NCI-H446 (cell line): ENCODE data around the gene ZNF552.
"Not testable (repeated sequence)": the region's sequence is repeated elsewhere in the genome, so short reads cannot be mapped to it uniquely, and the experiment has no call there.

Experiments
- DNase-seq, 2 experiments: peaks; one replicate each; lab custom pipeline; 2025; lab: John Stamatoyannopoulos, UW

The ZNF552 gene

DNA sequence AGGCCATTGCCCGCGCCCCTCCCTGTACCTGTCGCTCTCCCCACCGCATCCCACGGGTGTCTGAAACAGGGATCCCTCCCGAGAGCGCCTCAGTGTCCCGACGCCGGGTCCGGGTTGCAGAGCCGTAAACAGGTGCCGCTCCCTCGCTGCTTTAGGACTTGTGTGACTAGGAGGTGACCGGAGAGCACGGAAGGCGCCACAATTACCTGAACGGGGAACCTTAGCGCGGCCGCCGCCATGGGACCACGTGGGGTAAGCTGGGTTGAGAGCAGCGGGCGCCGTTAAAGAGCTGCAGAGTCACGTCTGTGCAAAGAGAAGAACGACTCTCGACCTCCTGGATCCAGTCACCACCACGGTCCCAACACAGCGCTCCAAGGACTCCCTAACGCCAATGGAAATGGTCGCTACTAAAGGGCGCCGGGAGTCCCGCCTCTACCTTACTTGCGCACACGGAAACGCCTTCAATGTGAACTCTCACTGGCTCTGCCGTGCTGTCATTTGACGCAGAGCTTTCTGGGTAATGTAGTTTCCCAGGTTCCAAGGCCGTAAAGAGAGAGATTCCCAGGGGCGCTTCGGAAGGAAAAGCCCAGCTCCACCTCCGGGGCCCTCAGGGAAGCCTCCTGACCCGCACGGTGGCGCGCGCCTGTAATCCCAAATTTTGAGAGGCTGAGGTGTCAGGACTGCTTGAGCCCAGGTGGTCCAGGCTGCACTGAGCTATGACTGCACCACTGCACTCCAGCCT is at the start of gene ZNF552:
Gene ZNF552 (minus strand): TSS at position 409 of the 742 bp plus-strand sequence. CDS start 170 bp downstream, at position 239.
- DNase-seq: peak; percentile 88 to 94

DNA sequence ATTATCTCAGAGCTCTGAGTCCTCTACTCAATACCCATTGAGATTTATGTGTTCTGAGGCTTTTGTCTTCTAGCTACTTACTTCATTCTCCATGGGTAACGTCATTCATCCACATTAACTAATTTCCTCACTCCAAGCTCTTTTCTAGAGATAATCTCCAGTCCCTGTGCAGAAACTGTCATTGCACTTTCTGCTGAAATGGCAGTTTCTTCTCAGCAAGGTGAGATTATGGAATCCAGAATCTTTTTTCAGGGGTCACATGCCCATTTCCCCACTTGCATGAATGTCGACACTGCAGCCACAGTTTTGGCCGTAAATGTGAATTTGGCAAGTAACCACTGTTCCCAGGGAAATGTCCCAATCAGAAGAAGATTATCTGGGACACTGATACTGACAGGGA is 47.6 kb upstream of the ZNF552 start:
- DNase-seq: not testable (repeated sequence)

DNA sequence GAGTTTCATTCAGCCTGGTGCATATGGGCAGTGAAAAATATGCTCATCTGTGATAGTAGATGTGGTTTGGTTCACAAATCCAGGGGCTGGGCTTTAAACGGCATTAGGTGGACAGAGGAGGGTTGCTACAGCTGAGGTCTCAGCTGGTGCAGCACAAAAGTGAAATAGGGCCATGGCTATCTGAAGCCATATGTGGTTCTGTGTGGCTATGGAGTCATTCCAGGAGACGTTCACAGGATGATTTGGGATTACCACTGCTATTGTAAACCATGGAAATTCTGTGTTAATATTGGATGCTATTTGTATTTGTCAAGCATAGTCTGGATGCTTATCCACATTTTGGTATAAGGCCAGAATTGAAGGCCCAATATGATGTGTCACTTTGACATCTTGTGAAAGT is 39.4 kb upstream of the ZNF552 start:
- not testable (repeated sequence) for DNase-seq

DNA sequence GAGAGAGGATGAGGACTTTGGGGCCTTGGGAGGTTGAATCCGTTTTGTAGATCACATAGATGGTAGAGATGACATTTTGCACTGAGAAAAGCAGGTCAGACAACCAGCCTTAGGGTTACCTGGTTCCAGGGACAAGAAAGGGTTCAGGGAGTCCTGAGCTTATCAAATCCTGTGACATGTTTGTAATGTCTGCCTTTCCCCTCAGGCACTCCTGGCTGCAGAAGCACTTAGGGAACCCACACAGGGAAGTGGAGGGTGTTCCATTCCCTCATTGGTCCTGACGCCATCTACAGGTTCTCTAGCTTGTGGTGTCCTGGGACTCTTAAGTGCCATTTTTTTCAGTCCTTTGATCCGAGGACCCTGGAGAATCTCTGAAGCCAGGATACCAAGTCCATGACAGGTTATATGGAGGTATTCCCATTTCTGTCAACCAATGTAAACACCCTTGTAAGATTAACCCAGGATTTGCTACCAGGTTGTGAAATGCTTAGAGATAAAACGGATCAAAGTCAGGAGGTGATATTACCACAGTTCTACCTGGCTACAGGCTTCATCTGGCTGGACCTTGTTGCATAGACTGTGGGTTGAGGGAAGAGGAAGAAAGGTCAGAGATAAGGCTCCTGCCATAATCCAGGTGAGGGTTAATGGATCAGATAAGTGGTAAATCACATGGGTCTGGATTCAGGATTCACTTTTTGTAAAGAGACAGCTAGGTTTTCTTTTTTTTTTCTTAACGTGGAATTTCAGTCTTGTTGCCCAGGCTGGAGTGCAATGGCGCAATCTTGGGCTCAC is 37.3 kb upstream of the ZNF552 start:
- DNase-seq: not testable (repeated sequence)

DNA sequence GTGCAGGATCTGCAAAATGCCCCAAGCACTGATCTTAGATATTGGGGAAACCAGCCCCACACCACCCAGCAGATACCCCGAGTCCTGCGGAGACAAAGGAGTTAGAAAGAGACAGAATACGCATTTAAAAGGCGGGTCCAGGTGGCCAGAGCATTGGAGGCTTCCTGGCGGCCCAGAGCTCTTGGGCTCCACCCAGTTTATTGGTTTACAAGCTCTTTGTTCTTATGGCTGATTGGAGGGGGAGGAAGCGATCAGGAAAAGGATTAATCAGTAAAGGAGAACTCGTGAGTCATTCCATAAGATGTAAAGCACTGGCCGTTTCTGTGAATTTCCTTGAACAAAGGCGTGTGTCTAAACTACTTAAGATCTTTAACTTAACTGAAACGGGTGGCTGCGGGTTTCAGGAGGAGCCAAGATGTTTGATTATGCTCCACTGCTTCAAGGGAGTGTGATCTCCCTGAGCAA is 35.9 kb upstream of the ZNF552 start:
- no peak for DNase-seq

DNA sequence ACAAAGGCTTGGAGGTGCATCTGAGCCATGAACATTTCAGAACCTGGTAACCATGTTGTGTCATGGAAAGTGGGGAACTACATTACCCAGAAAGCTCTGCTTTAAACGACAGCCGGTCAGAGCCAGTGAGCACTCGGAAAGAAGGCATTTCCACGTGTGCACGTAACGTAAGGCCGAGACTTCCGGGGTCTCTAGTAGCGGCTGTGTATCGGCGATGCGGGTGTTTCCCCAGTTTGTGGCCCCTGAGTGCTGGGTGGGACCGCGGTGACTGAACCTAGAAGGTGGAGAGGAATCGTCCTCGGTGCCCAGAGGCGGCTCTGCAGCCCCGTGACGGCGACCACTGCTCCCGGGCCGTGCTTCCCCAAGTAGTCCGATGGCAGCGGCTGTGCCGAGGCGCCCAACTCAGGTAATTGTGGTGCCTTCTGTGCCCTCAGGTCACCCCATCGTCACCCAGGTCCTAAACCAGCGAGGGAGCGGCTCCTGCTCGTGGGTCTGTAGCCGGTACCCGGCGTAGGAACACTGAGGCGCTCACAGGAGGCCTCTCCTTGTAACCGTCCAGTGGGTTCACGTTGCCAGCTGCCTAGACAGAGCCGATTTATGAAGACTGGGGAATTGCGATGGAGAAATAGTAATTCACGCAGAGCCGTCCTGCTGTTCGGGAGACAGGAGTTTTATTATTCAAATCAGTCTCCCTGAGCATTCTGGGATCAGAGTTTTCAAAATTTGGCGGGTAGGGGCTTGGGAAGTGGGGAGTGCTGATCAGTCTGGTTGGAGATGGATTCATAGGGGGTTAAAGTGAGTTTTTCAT is 35.2 kb upstream of the ZNF552 start, which contains the start of gene ZNF587:
Gene ZNF587 (plus strand): TSS at position 194 of the 808 bp plus-strand sequence. CDS start 180 bp downstream, at position 374.
- peak; percentile 6 to 16 for DNase-seq

DNA sequence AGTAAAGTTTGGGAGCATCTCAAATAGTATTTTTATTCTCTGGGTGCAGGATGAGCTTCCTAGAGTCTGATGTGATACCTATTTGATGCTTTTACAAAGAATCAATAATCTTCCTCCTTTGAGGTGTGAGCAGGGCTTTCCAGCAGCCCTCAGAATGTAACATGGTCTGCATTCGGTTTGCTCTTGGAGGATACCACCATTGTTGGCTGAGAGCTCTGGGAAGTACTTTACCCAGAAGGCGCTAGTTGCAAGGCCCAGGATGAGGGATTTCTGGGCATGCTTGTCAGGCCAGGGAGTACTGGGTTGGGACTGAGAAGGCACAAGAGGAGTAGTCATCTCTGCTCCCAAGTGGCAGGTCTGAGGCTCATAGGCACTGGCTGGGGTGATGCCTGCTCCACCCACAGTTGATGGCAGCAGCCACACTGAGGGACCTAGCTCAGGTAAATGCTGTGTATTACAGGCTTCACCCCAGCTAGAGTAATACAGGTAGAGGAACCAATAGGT is 34.5 kb upstream of the ZNF552 start:
- not testable (repeated sequence) for DNase-seq

DNA sequence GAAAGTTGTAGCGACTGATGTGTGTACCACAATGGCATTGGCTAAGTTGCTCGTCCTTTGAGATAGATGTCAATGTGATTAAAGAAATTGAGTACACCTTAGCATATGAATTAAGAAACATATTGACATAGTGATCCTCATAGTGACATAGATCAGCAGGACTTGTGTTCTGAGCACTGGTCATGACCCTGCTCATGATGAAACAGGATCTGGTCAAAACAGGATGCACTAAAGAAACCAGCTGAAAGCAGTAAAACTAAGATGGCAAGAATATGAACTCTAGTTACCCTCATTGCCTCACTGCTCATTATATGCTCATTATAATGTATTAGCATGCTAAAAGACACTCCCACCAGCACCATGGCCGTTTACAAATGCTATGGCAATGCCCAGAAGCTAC is 32.5 kb upstream of the ZNF552 start:
- DNase-seq: not testable (repeated sequence)

DNA sequence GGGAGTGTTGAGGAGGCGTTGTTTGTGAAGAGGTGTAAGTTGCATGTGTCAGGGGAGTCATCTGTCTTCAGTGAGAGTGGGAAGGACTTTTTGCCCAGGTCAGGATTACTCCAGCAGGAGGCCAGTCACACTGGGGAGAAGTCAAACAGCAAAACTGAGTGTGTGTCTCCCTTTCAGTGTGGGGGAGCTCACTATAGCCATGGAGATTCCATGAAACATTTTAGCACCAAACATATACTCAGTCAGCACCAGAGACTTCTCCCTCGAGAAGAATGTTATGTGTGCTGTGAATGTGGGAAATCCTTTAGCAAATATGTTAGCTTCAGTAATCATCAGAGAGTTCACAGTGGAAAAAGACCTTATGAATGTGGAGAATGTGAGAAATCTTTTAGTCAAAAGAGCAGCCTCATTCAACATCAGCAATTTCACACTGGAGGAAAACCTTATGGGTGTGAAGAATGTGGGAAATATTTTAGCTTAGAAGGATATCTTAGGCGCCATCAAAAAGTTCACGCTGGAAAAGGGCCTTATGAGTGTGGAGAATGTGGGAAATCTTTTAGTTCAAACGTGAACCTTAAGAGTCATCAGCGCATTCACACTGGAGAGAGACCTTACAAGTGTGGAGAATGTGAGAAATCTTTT is 26.5 kb upstream of the ZNF552 start:
- DNase-seq: no peak

DNA sequence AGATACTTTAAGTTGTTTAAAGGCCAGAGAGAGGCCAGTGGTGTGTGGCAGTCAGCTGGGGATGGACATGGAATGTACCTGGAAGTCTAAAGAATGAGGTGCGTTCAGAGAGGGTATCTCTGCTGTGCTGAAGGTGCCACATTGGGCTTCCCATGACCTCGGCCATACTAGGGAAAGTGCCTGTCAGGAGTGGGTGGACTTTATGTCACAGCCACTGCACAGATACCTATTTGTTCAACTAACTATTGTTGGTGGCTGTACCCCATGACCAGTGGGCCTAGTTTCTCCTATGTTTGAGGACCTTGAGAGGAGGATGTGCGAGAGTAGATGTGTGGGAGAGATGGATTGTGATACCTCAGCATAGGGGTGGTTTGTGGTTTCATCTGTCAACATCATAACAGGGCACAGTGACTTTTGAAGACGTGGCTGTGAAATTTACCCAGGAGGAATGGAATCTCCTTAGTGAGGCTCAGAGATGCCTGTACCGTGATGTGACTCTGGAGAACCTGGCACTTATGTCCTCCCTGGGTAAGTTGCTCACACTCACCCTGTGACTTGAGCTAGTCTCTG is 24.0 kb upstream of the ZNF552 start:
- DNase-seq: not testable (repeated sequence)

DNA sequence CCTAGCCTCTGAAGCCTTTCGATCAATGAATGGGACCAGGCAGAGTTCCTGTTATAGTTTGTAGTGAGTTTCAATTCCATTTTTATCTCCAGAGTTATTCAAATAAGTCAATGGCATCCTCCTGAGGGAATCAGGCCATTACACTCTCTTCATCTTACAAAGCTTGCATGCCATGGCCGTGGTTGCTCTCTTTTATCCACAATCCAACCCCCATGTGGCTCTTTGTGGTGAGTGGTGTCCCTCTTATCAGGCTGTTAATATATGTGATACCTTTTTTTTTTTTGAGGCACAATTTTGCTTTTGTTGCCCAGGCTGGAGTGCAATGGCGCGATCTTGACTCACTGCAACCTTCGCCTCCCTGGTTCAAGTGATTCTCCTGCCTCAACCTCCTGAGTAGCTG is 22.3 kb upstream of the ZNF552 start:
- DNase-seq: not testable (repeated sequence)

DNA sequence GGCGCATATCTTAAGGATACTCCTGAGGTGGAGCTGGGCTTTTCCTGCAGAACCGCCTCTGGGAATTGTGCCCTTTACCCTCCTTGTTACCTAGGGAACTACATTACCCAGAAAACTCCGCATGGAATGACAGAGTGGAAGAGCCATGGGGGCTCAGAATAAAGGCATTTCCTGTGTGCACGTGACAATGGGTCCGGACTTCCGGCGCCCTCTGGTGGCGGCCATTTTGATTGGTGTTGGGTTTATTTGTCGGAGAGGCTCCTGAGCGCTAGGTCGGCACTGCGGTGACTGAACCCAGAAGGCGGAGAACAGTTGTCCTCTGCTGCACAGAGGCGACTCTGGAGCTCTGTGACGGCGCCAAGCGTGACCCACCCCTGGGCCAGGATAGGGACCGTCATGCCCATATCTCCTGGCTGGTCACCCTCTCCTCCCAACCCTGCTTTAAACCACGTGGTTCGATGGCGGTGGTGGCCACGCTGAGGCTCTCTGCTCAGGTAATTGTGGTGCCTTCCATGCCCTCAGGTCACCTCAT is 15.4 kb upstream of the ZNF552 start, which contains the start of gene ZNF587B:
Gene ZNF587B (plus strand): TSS at position 229 of the 532 bp plus-strand sequence. CDS start 230 bp downstream, at position 459.
- DNase-seq: no peak

DNA sequence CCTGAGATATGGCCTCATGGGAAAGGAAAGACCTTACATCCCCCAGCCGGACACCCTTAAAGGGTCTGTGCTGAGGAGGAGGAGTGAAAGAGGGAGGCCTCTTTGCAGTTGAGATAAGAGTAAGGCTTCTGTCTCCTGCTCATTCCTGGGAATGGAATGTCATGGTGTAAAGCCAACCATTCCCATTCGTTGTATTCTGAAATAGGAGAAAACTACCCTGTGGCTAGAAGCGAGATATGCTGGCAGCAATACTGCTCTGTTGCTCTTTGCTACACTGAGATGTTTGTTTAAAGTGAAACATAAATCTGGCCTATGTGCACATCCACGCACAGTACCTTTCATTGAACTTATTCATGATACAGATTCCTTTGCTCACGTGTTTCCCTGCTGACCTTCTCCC is 14.6 kb upstream of the ZNF552 start:
- no peak for DNase-seq

DNA sequence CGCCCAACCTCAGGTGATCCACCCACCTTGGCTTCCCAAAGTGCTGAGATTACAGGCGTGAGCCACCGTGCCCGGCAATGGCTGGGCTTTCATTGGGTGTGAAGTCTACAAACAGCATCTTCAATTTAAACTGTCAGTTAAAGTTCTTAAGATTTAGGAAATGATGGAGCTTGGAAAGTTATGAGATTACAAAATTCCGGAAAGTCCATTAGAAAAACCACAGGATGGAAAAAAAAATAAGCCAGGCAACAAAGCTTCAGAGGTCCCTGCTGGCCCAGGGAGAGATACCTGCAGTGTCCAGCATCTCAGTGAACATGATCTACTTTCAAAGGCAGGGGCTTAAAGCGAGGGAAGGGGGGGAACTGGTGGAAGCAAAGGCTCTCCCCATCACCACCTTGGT is 10.8 kb upstream of the ZNF552 start:
- DNase-seq: no peak

DNA sequence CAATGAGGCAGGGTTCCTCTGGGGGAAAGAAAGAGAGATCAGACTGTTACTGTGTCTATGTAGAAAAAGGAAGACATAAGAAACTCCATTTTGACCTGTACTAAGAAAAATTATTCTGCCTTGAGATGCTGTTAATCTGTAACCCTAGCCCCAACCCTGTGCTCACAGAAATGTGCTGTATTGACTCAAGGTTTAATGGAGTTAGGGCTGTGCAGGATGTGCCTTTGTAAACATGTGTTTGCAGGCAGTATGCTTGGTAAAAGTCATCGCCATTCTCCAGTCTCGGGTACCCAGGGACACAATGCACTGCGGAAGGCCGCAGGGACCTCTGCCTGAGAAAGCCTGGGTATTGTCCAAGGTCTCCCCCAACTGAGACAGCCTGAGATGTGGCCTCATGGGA is 8.9 kb upstream of the ZNF552 start:
- not testable (repeated sequence) for DNase-seq

DNA sequence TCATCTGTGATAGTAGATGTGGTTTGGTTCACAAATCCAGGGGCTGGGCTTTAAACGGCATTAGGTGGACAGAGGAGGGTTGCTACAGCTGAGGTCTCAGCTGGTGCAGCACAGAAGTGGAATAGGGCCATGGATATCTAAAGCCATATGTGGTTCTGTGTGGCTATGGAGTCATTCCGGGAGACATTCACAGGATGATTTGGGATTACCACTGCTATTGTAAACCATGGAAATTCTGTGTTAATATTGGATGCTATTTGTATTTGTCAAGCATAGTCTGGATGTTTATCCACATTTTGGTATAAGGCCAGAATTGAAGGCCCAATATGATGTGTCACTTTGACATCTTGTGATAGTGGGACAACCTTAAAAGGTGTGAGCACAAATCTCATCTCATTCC is 8.4 kb upstream of the ZNF552 start:
- not testable (repeated sequence) for DNase-seq

DNA sequence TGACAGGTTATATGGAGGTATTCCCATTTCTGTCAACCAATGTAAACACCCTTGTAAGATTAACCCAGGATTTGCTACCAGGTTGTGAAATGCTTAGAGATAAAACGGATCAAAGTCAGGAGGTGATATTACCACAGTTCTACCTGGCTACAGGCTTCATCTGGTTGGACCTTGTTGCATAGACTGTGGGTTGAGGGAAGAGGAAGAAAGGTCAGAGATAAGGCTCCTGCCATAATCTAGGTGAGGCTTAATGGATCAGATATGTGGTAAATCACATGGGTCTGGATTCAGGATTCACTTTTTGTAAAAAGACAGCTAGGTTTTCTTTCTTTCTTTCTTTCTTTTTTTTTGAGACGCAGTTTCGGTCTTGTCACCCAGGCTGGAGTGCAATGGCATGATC is 6.8 kb upstream of the ZNF552 start:
- DNase-seq: not testable (repeated sequence)

DNA sequence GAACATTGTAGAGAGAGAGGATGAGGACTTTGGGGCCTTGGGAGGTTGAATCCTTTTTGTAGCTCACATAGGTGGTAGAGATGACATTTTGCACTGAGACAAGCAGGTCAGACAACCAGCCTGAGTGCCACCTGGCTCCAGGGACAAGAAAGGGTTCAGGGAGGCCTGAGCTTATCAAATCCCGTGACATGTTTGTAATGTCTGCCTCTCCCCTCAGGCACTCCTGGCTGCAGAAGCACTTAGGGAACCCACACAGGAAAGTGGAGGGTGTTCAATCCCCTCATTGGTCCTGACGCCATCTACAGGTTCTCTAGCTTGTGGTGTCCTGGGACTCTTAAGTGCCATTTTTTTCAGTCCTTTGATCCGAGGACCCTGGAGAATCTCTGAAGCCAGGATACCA is 6.4 kb upstream of the ZNF552 start:
- not testable (repeated sequence) for DNase-seq

DNA sequence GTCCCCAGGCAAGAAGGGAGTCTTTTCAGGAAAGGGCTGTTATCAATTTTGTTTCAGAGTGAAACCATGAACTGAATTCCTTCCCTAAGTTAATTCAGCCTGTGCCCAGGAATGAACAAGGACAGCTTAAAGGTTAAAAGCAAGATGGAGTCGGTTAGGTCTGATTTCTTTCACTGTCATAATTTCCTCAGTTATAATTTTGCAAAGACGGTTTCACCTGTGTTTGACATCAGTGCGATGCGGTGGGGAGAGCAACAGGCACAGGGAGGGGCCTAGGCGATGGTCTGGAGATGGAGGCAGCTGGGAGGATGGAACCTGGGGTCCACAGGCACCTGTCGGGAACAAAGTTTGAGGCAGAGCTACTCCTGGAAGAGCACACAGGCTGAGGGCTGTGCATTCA is 5.9 kb upstream of the ZNF552 start:
- no peak for DNase-seq

DNA sequence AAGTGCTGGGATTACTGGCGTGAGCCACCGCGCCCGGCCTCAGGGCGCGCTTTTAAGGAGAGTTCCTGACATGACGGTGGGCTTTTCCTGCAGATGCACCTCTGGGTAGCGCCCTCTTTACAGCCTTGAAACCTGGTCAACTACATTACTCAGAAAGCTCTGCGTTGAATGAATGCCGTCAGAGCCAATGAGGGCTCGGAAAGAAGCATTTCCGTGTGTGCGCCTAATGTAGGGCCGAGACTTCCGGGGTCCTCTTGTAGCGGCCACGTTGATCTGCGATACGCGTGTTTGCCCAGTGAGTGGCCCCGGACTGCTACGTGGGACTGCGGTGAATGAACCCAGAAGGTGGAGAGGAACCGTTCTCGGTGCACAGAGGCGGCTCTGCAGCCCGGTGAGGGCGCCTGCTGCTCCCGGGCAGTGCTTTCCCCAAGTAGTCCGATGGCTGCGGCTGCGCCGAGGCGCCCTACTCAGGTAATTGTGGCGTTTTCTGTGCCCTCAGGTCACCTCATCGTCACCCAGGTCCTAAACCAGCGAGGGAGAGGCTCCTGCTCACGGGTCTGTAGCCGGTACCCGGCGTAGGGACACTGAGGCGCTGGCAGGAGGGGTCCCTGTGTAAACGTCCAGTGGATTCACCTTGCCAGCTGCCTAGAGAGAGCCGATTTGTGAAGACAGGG is 4.9 kb upstream of the ZNF552 start:
- peak; percentile 72 to 91 for DNase-seq
